Tibial nerve (tissue), 4 donors: Measurements from ENCODE around the gene ARID3A. TPM values are rescaled to one million over a fixed set of nuclear protein-coding genes. Genes with fewer than 3 reads are reported as not detected.
"Not testable (repeated sequence)": the region's sequence is repeated elsewhere in the genome, so short reads cannot be mapped to it uniquely, and the experiment has no call there.

ENCODE experiments used
- DNase-seq, 2 donors: peaks; one replicate each; pipeline ENCODE4 v3.0.0-alpha.2; 2019; ENCODE audit warnings: low spot score in 2 of 2
- H3K27ac ChIP-seq, 4 donors: fragments of 200-600 bp; sonication (generic) in 3 of 4; one replicate each; pipeline ENCODE4 v1.5.1; 2017 to 2019; ENCODE audit warnings: mild to moderate bottlenecking in 1 of 4
- H3K27me3 ChIP-seq, 2 donors: fragments of 200-600 bp; sonication (generic) in 1 of 2; one replicate each; pipeline versions ENCODE4 v1.5.1 to v1.6.0; 2017 to 2019
- H3K36me3 ChIP-seq, 3 donors: fragments of 200-600 bp; sonication (generic); one replicate each; pipeline ENCODE4 v1.5.1; 2018 to 2019
- H3K4me1 ChIP-seq, 4 donors: fragments of 200-600 bp; sonication (generic) in 3 of 4; one replicate each; pipeline ENCODE4 v1.5.1; 2017 to 2019
- H3K4me3 ChIP-seq, 4 donors: fragments of 200-600 bp; sonication (generic) in 3 of 4; one replicate each; pipeline ENCODE4 v1.5.1; 2017 to 2019; ENCODE audit warnings: mild to moderate bottlenecking in 1 of 4, moderate library complexity in 1 of 4
- H3K9me3 ChIP-seq, 4 donors: fragments of 200-600 bp; sonication (generic) in 3 of 4; one replicate each; pipeline ENCODE4 v1.5.1; 2017 to 2019
- EP300 ChIP-seq, 2 donors: sonication (generic); formaldehyde crosslinking; IDR thresholded peaks; one replicate each; pipeline ENCODE4 v1.6.1; 2017; ENCODE audit warnings: antibody characterized with exemption in 2 of 2, mild to moderate bottlenecking in 1 of 2
- POLR2A ChIP-seq, 2 donors: fragments of 450-650 bp; IDR thresholded peaks; one replicate each; pipeline ENCODE4 v1.6.1; 2017; ENCODE audit warnings: antibody characterized with exemption in 2 of 2, mild to moderate bottlenecking in 2 of 2, moderate library complexity in 2 of 2
- WGBS, 2 donors: methylation state at CpG; one replicate each; pipeline ENCODE4 v1.1.5; 2018; 5-methylcytosine and 5-hydroxymethylcytosine counted together
- total RNA-seq, 4 donors: library from RNA; depleted of rRNA; stranded (reverse); fragments of >200 nt; gene quantifications; one replicate each; pipeline ENCODE4 v1.1.0, GENCODE V29; 2016
- TF ChIP-seq, protein P1 (sequence below), 5 experiments: fragments of 200-600 bp in 3 of 5; fragments of 450-650 bp in 2 of 5; sonication (generic) in 3 of 5; IDR thresholded peaks; one replicate each; pipeline ENCODE4 v1.5.1; 2016 to 2019; ENCODE audit warnings: antibody characterized with exemption in 5 of 5, mild to moderate bottlenecking in 3 of 5, moderate library complexity in 2 of 5

ARID3A gene
- total RNA-seq, 4 donors from 2014 or later = 8.1 to 15.3 (median 12.5) TPM

DNA sequence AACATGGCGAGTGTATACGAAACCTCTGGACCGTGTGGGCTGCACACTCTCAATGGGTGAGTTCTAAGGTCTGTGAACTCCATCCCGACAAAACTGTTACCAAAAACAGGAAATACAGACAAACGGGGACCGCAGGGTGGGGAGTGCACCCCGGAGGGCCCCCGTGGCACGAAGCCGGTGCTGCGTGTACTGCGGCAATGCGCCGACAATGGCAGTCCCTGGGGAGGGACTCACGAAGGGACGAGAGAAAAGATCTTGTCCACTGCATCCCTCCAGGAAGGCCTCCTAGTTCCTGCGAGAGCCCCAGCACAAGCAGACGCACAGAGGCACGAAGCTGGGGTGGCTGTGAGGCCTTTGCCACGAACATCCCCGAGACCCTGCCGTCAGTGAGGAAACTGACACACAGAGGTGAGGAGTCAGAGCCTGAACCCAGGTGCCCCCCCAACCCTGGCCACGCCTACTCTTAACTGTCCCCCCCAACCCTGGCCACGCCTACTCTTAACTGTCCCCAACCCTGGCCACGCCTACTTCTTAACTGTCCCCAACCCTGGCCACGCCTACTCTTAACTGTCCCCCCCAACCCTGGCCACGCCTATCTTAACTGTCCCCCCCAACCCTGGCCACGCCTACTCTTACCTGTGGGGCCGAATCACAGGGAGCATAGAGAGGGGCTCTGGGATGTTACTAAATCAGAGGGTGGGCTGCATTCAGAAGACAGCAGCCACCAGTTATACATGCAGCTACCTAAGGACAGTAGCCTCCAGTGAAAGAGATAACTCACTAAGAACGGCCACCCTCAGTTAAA lies 37.1 kb upstream of the ARID3A start:
- TF ChIP-seq EP300 (IDR thresholded peaks at IDR 0.05) (no peak), POLR2A (IDR thresholded peaks at IDR 0.05) (no peak)
- TF ChIP-seq, protein P1, sequence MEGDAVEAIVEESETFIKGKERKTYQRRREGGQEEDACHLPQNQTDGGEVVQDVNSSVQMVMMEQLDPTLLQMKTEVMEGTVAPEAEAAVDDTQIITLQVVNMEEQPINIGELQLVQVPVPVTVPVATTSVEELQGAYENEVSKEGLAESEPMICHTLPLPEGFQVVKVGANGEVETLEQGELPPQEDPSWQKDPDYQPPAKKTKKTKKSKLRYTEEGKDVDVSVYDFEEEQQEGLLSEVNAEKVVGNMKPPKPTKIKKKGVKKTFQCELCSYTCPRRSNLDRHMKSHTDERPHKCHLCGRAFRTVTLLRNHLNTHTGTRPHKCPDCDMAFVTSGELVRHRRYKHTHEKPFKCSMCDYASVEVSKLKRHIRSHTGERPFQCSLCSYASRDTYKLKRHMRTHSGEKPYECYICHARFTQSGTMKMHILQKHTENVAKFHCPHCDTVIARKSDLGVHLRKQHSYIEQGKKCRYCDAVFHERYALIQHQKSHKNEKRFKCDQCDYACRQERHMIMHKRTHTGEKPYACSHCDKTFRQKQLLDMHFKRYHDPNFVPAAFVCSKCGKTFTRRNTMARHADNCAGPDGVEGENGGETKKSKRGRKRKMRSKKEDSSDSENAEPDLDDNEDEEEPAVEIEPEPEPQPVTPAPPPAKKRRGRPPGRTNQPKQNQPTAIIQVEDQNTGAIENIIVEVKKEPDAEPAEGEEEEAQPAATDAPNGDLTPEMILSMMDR (IDR thresholded peaks at IDR 0.05) = no peak
- DNase-seq = no peak
- Histone ChIP-seq H3K4me3 (no peak overlapping the region), H3K27me3 (no peaks in the 10 kb centered on the region), H3K4me1 (peaks cover 0 to 15% (median 3%) of the 10 kb centered on the region in 4 donors), H3K9me3 (no peaks in the 10 kb centered on the region), H3K27ac (no peak overlapping the region), H3K36me3 (peaks cover 0 to 75% (median 9%) of the 10 kb centered on the region in 3 donors)
- 86% methylated on average over 30 of the region's 30 CpGs for WGBS, 2 donors

DNA sequence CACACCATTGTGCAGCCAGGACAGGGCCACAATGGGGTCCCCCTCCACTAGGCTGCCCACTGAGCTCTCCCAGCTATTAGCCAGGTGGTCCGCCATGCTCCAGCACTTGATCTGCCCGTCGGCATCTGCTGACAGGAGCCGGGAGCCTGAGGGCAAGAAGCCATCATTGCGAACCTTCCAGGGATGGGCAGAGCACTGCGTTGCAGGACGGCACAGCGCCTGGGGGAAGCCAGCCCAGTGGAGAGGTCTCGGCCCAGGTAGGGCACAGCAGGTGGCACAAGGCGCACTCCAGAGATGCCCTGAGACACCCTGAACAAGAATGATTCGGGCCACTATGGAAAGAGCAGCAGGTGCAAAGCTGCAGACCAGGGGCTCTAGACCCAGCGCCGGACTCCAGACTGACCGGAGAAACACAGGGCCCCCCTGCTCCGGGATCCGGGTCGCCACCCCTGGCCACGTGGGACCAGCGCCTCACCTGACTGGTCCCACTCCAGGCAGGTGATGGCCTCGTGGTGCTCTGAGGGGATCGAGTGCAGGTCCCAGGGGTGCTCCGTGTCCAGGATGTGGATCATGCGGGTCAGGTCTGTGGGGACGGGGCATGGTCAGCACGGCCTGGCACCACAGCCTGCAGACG lies 36.1 kb upstream of the ARID3A start:
- Histone ChIP-seq H3K36me3 (peaks cover 0 to 65% (median 9%) of the 10 kb centered on the region in 3 donors), H3K27me3 (no peaks in the 10 kb centered on the region), H3K27ac (no peak overlapping the region), H3K9me3 (no peaks in the 10 kb centered on the region), H3K4me1 (peaks cover 0 to 15% (median 3%) of the 10 kb centered on the region in 4 donors), H3K4me3 (no peak overlapping the region)
- DNase-seq = no peak
- 89 to 90% methylated on average over 17 to 21 of the region's 26 CpGs for WGBS, 2 donors
- TF ChIP-seq EP300 (IDR thresholded peaks at IDR 0.05) (no peak), POLR2A (IDR thresholded peaks at IDR 0.05) (no peak)
- TF ChIP-seq, protein P1 (IDR thresholded peaks at IDR 0.05) = no peak

DNA sequence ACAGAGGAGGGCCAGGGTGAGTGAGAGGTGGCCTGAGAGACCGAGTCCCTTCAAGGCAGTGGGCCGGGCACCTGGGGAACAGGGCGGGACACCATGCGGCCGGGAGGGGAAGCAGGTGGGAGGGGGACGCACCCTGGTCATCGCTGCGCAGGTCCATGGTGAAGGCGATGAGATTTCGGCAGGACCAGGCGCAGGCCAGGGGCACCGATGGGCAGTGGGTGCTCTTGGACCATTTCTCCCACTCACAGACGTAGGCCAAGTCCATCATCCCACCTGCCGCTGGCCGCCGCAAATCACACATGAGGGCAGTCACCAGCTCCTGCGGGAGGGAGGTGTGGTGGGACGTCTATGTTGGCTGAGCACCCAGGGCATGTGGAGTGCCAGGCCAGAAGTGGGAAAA lies 35.0 kb upstream of the ARID3A start:
- peaks cover 0 to 54% (median 3%) of the 10 kb centered on the region in 3 donors for H3K36me3 ChIP-seq

GRCh38 chr19:891421-892200 lies 34.2 kb upstream of the ARID3A start:
- H3K27ac ChIP-seq = peak overlapping the region in 3 of 4 donors; percentile 88 to 96 (median 92)
- DNase-seq, H3K27me3 ChIP-seq, H3K9me3 ChIP-seq: not testable (repeated sequence)
- peaks cover 0 to 47% (median 0%) of the 10 kb centered on the region in 3 donors for H3K36me3 ChIP-seq
- peak overlapping the region in 3 of 4 donors; percentile 65 to 90 (median 76) for H3K4me3 ChIP-seq
- peaks cover 0 to 15% (median 3%) of the 10 kb centered on the region in 4 donors for H3K4me1 ChIP-seq
- 82% methylated on average over 36 to 40 of the region's 50 CpGs for whole genome bisulfite sequencing, 2 donors

More for the DNA sequence above, 35.0 kb upstream of the ARID3A start:
- Histone ChIP-seq H3K9me3 (no peaks in the 10 kb centered on the region), H3K27me3 (no peaks in the 10 kb centered on the region), H3K4me3 (no peak overlapping the region), H3K27ac (no peak overlapping the region), H3K4me1 (peaks cover 0 to 15% (median 3%) of the 10 kb centered on the region in 4 donors)
- TF ChIP-seq POLR2A (IDR thresholded peaks at IDR 0.05) = no peak
- no peak for TF ChIP-seq EP300 (IDR thresholded peaks at IDR 0.05)
- TF ChIP-seq, protein P1 (IDR thresholded peaks at IDR 0.05) = no peak
- 85 to 87% methylated on average over 13 to 16 of the region's 18 CpGs for WGBS, 2 donors
- no peak for DNase-seq

GRCh38 chr19:892243-892893 lies 33.5 kb upstream of the ARID3A start:
- Histone ChIP-seq H3K27ac (peak overlapping the region; percentile 88 to 96 (median 92)), H3K4me1 (peaks cover 0 to 15% (median 3%) of the 10 kb centered on the region in 4 donors), H3K27me3 (no peaks in the 10 kb centered on the region), H3K9me3 (no peaks in the 10 kb centered on the region), H3K36me3 (peaks cover 0 to 43% (median 0%) of the 10 kb centered on the region in 3 donors), H3K4me3 (peak overlapping the region; percentile 65 to 92 (median 83))
- WGBS, 2 donors = 5% methylated on average over 18 to 23 of the region's 27 CpGs
- no peak for TF ChIP-seq POLR2A (IDR thresholded peaks at IDR 0.05)
- TF ChIP-seq, protein P1 (IDR thresholded peaks at IDR 0.05) = no peak
- TF ChIP-seq EP300 (IDR thresholded peaks at IDR 0.05) = no peak
- no peak for DNase-seq
